ENCODE data around the gene HOXD9.

The HOXD9 gene

GRCh38 chr2:176127774-176128072, 5.2 kb downstream of the HOXD9 start:
- H3K4me2 ChIP-seq (ENCODE audit: low read length), result no peak overlapping the region
- H3K4me1 ChIP-seq (ENCODE audit: control insufficient read depth, insufficient read depth, low read length), result peaks cover 2% of the 10 kb centered on the region
- H3K4me3 ChIP-seq (ENCODE audit: low read length), result no peak overlapping the region
- no peaks in the 10 kb centered on the region for H3K9me3 ChIP-seq (replicated peaks; ENCODE audit: low read length)
- peaks cover 53% of the 10 kb centered on the region for H3K27me3 ChIP-seq (ENCODE audit: control insufficient read depth, insufficient read depth, low read length)
- H3K9ac ChIP-seq (ENCODE audit: low read depth, low read length), result no peak overlapping the region
- no peaks in the 10 kb centered on the region for H3K36me3 ChIP-seq (ENCODE audit: insufficient read depth, low read length)

GRCh38 chr2:176128172-176128981, 5.9 kb downstream of the HOXD9 start:
- peak overlapping the region; percentile 44 for H3K9ac ChIP-seq (ENCODE audit: low read depth, low read length)
- no peaks in the 10 kb centered on the region for H3K36me3 ChIP-seq (ENCODE audit: insufficient read depth, low read length)
- peaks cover 46% of the 10 kb centered on the region for H3K27me3 ChIP-seq (ENCODE audit: control insufficient read depth, insufficient read depth, low read length)
- H3K4me2 ChIP-seq (ENCODE audit: low read length), result peak overlapping the region; percentile 78
- H3K4me3 ChIP-seq (ENCODE audit: low read length), result peak overlapping the region; percentile 65
- no peaks in the 10 kb centered on the region for H3K9me3 ChIP-seq (replicated peaks; ENCODE audit: low read length)
- no peaks in the 10 kb centered on the region for H3K4me1 ChIP-seq (ENCODE audit: control insufficient read depth, insufficient read depth, low read length)

- Histone ChIP-seq H3K9ac (ENCODE audit: low read depth, low read length) (peak within 1 kb of the TSS; percentile 47), H3K4me3 (ENCODE audit: low read length) (peak within 1 kb of the TSS; percentile 65), H3K36me3 (ENCODE audit: insufficient read depth, low read length) (no peaks in the 10 kb centered on the region), H3K4me1 (ENCODE audit: control insufficient read depth, insufficient read depth, low read length) (no peaks in the 10 kb centered on the region), H3K27me3 (ENCODE audit: control insufficient read depth, insufficient read depth, low read length) (peaks cover 38% of the 10 kb centered on the region), H3K9me3 (replicated peaks; ENCODE audit: low read length) (no peaks in the 10 kb centered on the region), H3K4me2 (ENCODE audit: low read length) (peak within 1 kb of the TSS; percentile 78)
These were observed 6.7 kb downstream of the HOXD9 start, which contains the start of gene HOXD8 for GRCh38 chr2:176128982-176129796. TSS of gene HOXD8 (plus strand) at chr2:176129705. CDS start at chr2:176130367, 662 bp downstream.

GRCh38 chr2:176129813-176130146, 7.3 kb downstream of the HOXD9 start:
- H3K27me3 ChIP-seq (ENCODE audit: control insufficient read depth, insufficient read depth, low read length), result peaks cover 32% of the 10 kb centered on the region
- H3K4me1 ChIP-seq (ENCODE audit: control insufficient read depth, insufficient read depth, low read length), result no peaks in the 10 kb centered on the region
- peak overlapping the region; percentile 78 for H3K4me2 ChIP-seq (ENCODE audit: low read length)
- peak overlapping the region; percentile 65 for H3K4me3 ChIP-seq (ENCODE audit: low read length)
- peak overlapping the region; percentile 47 for H3K9ac ChIP-seq (ENCODE audit: low read depth, low read length)
- no peaks in the 10 kb centered on the region for H3K36me3 ChIP-seq (ENCODE audit: insufficient read depth, low read length)
- H3K9me3 ChIP-seq (replicated peaks; ENCODE audit: low read length), result no peaks in the 10 kb centered on the region

- H3K4me1 ChIP-seq (ENCODE audit: control insufficient read depth, insufficient read depth, low read length), result no peaks in the 10 kb centered on the region
- H3K4me2 ChIP-seq (ENCODE audit: low read length), result peak overlapping the region; percentile 78
- peaks cover 27% of the 10 kb centered on the region for H3K27me3 ChIP-seq (ENCODE audit: control insufficient read depth, insufficient read depth, low read length)
- peak overlapping the region; percentile 47 for H3K9ac ChIP-seq (ENCODE audit: low read depth, low read length)
- peak overlapping the region; percentile 65 for H3K4me3 ChIP-seq (ENCODE audit: low read length)
- no peaks in the 10 kb centered on the region for H3K9me3 ChIP-seq (replicated peaks; ENCODE audit: low read length)
- H3K36me3 ChIP-seq (ENCODE audit: insufficient read depth, low read length), result no peaks in the 10 kb centered on the region
These were observed 7.8 kb downstream of the HOXD9 start for GRCh38 chr2:176130147-176130956.

- peak overlapping the region; percentile 47 for H3K9ac ChIP-seq (ENCODE audit: low read depth, low read length)
- H3K9me3 ChIP-seq (replicated peaks; ENCODE audit: low read length), result no peaks in the 10 kb centered on the region
- peaks cover 19% of the 10 kb centered on the region for H3K27me3 ChIP-seq (ENCODE audit: control insufficient read depth, insufficient read depth, low read length)
- peak overlapping the region; percentile 65 for H3K4me3 ChIP-seq (ENCODE audit: low read length)
- no peaks in the 10 kb centered on the region for H3K36me3 ChIP-seq (ENCODE audit: insufficient read depth, low read length)
- H3K4me1 ChIP-seq (ENCODE audit: control insufficient read depth, insufficient read depth, low read length), result peaks cover 3% of the 10 kb centered on the region
- H3K4me2 ChIP-seq (ENCODE audit: low read length), result peak overlapping the region; percentile 78
These were observed 8.7 kb downstream of the HOXD9 start for GRCh38 chr2:176130957-176131847.

- peak overlapping the region; percentile 65 for H3K9ac ChIP-seq (ENCODE audit: low read depth, low read length)
- H3K4me2 ChIP-seq (ENCODE audit: low read length), result peak overlapping the region; percentile 78
- no peaks in the 10 kb centered on the region for H3K9me3 ChIP-seq (replicated peaks; ENCODE audit: low read length)
- no peaks in the 10 kb centered on the region for H3K36me3 ChIP-seq (ENCODE audit: insufficient read depth, low read length)
- peaks cover 3% of the 10 kb centered on the region for H3K4me1 ChIP-seq (ENCODE audit: control insufficient read depth, insufficient read depth, low read length)
- peak overlapping the region; percentile 65 for H3K4me3 ChIP-seq (ENCODE audit: low read length)
- H3K27me3 ChIP-seq (ENCODE audit: control insufficient read depth, insufficient read depth, low read length), result peaks cover 14% of the 10 kb centered on the region
These were observed 9.3 kb downstream of the HOXD9 start for GRCh38 chr2:176131848-176132158.

GRCh38 chr2:176132205-176133171, 10.0 kb downstream of the HOXD9 start:
- H3K4me2 ChIP-seq (ENCODE audit: low read length), result peak overlapping the region; percentile 78
- H3K4me1 ChIP-seq (ENCODE audit: control insufficient read depth, insufficient read depth, low read length), result peaks cover 3% of the 10 kb centered on the region
- peaks cover 13% of the 10 kb centered on the region for H3K27me3 ChIP-seq (ENCODE audit: control insufficient read depth, insufficient read depth, low read length)
- H3K9me3 ChIP-seq (replicated peaks; ENCODE audit: low read length), result no peaks in the 10 kb centered on the region
- H3K36me3 ChIP-seq (ENCODE audit: insufficient read depth, low read length), result no peaks in the 10 kb centered on the region
- peak overlapping the region; percentile 64 for H3K4me3 ChIP-seq (ENCODE audit: low read length)
- peak overlapping the region; percentile 65 for H3K9ac ChIP-seq (ENCODE audit: low read depth, low read length)

GRCh38 chr2:176133389-176133788, 10.9 kb downstream of the HOXD9 start:
- Histone ChIP-seq H3K36me3 (ENCODE audit: insufficient read depth, low read length) (no peaks in the 10 kb centered on the region), H3K4me3 (ENCODE audit: low read length) (no peak overlapping the region), H3K27me3 (ENCODE audit: control insufficient read depth, insufficient read depth, low read length) (peaks cover 6% of the 10 kb centered on the region), H3K9ac (ENCODE audit: low read depth, low read length) (no peak overlapping the region), H3K4me2 (ENCODE audit: low read length) (no peak overlapping the region), H3K4me1 (ENCODE audit: control insufficient read depth, insufficient read depth, low read length) (peaks cover 3% of the 10 kb centered on the region), H3K9me3 (replicated peaks; ENCODE audit: low read length) (no peaks in the 10 kb centered on the region)

- Histone ChIP-seq H3K36me3 (ENCODE audit: insufficient read depth, low read length) (no peaks in the 10 kb centered on the region), H3K9ac (ENCODE audit: low read depth, low read length) (no peak overlapping the region), H3K4me3 (ENCODE audit: low read length) (no peak overlapping the region), H3K9me3 (replicated peaks; ENCODE audit: low read length) (no peaks in the 10 kb centered on the region), H3K4me2 (ENCODE audit: low read length) (no peak overlapping the region), H3K27me3 (ENCODE audit: control insufficient read depth, insufficient read depth, low read length) (peaks cover 3% of the 10 kb centered on the region), H3K4me1 (ENCODE audit: control insufficient read depth, insufficient read depth, low read length) (peaks cover 3% of the 10 kb centered on the region)
These were observed 11.5 kb downstream of the HOXD9 start for GRCh38 chr2:176134035-176134434.
